HG02885 (cell line): ENCODE measurements around the gene TNNI2.

Experiments used
- ATAC-seq: cut with Tn5 transposase; IDR thresholded peaks from one replicate; pipeline ENCODE4 v1.9.1; 2021; ENCODE audit warnings: mild to moderate bottlenecking; ENCODE audit not compliant: unreplicated experiment, poor library complexity

The TNNI2 gene

DNA sequence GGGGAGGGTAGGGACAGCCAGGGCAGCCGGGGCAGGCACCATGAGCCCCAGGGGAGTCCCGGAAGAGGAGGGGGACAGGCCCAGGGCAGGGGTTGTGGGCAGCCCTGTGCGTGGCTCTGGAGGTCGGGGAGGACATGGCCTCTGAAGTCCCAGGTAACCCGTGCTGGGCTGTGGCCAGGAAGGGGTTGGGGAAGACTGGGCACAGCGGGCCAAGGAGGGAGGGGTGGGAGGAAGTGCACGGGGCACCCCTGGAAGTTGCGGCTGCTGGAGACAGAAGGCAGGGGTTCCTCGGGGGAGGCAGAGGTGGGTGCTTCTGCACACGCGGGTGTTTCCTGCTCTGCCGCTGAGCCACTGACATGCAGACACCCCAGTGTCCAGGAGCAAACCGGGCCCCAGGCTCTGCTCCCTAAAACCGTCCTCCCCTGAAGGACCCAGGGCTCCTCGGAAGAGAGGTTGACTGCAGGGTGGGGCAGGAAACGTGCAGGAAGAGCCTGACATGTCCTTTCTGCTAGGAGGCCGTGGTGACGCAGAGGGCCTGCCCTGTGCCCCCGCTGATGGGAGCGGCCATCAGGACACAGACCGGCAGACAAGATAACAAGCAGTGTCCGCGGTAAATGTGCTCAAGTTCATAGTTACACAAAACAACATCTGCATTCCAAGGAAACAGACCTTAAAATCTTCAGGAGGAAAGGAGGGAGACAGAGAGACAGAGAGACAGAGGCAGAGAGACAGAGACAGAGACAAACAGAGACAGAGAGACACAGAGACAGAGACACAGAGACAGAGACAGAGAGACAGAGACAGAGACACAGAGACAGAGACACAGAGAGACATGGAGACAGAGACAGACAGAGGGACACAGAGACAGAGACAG is 5.7 kb downstream of the TNNI2 start:
- ATAC-seq = no peak

- no peak for ATAC-seq
These were observed 6.3 kb downstream of the TNNI2 start for GRCh38 chr11:1845095-1845429.

DNA sequence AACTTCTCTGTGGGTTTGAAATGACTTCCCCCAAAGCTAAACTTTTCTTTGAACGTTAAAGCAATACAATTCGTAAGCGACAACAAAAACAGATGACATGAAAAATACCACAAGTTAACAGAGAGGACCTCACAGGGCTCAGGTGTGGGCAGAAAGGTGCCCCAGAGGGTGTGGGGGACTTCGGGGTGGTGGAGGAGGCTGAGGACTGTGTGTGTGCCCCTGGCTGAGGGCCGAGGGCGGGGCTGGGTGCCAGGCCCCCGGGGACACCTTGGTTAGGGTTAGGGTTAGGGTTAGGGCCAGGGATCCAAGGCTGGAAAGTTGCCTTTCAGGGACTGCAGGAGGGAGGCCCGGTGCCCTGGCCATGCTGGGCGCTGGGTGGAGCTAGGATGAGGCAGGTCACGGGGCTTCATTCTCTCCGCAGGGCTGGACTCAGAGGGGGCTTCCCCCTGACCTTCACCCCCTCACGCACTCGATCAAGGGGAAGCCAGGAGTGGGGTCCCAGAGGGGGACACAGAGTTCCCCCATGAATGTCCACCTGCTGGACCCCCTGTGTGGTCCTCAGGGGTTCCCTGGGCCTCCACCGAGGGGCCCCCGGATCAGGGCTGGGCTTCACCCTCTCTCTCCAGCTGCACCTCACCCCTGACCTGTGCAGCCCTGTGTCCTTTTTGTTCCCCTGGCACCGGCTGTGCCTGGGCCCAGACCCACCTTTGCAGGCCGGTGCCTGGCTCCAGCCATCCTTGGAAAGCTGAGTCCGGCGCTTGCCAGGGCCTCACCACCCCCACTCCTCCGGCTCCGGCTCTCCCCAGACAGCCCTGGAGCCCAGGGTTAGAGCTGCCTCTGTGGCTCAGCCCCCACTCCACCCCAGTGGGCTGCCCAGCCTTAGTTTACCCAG is 7.0 kb downstream of the TNNI2 start:
- no peak for ATAC-seq

DNA sequence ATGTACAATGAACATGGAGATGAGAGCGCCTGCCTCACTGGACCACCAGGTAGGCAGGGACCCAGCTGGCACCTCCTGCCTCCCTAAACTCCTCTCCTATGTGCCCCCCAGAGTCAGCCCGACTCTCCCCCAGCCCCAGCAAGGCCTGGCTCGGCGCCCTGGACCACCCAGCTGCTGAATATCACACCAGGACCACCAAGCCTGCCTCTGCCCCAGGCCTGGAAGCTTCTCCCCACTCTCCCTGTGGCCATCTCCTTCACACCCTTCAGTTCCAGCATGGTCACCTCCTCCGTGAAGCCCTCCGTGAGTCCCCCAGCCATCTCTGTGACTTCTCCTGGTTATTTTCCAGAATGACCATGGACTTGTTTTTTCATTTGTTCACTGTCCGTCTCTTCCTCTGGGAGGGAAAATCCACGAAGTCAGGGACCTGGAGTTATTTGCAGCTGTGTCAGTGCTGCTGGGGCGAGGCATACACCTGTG is 7.7 kb downstream of the TNNI2 start:
- no peak for ATAC-seq

- ATAC-seq = no peak
These were observed 8.4 kb downstream of the TNNI2 start for GRCh38 chr11:1847006-1847735.

DNA sequence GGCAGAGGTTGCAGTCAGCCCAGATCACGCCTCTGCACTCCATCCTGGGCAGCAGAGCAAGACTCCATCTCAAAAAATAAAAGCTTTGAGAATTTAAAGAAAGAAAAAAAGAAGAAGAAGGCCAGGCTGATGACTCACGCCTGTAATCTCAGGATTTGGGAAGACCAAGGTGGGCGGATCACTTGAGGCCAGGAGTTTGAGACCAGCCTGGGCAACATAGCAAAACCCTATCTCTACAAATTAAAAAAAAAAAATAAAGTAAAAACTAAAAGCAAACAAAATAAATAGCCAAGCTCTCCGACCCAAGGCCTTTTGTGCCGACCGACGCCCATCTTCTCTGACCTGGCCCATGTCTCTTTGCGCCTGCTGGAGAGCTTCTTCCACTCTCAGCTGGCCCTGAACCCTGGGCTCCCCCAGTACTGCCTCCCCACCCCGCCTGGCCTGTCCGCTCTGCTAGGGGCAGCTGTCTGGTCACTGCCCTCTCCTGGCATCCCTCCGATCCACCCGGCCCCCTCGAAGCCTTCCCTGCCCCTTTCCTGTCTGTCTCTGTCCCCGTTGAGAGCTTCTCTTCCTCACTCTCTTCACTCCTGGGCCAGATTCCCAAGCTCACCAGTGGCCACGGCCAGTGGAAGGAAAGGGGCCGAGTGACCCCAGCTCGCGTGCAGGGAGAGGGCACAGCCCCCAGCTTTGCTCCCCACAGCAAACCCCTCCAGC is 9.3 kb downstream of the TNNI2 start:
- no peak for ATAC-seq

DNA sequence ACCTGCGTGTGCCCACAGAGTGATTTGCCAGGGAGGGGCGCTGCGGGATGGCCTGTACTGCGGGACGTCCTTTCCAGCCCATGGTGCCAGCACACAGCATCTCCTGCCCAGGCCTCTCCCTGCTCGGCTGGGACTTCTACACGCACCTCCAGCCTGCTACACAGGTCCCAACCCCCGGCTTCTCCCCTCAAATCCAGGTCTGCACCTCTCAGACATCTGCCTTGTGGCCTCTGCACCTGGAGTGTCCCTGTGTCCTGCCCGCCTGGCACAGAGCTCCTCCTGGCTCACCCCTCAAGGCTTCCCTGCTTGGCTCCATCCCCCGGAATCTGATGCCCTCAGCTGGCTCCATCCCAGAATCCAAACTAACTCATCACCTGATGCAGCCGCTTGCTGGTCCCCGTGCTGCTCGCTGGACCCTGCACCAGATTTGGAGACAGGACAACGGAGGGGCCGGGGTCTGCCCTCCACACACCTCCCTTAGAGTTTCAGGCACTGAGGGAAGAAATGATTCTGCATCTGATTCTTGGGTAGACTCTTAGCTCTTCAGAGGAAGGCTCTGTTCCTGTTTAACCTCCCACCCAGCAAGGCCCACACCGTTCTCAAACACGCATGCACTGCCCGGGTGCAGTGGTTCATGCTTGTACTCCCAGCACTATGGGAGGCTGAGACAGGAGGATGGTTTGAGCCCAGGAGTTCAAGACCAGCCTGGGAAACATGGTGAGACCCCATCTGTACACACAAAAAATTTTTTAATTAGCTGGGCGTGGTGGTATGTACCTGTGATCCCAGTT is 10.1 kb downstream of the TNNI2 start:
- no peak for ATAC-seq

- ATAC-seq = no peak
These were observed 12.8 kb downstream of the TNNI2 start for GRCh38 chr11:1851468-1852180.

- no peak for ATAC-seq
These were observed 13.6 kb downstream of the TNNI2 start for GRCh38 chr11:1852271-1852876.

GRCh38 chr11:1852877-1853276 is 14.1 kb downstream of the TNNI2 start, which contains the start of gene LSP1:
TSS of gene LSP1 (plus strand) at chr11:1853084. CDS start at chr11:1853145, 61 bp downstream.
- peak; percentile 59 for ATAC-seq

GRCh38 chr11:1853376-1854131 is 14.8 kb downstream of the TNNI2 start:
- ATAC-seq = no peak

GRCh38 chr11:1854132-1854948 is 15.6 kb downstream of the TNNI2 start:
- ATAC-seq = peak; percentile 19

DNA sequence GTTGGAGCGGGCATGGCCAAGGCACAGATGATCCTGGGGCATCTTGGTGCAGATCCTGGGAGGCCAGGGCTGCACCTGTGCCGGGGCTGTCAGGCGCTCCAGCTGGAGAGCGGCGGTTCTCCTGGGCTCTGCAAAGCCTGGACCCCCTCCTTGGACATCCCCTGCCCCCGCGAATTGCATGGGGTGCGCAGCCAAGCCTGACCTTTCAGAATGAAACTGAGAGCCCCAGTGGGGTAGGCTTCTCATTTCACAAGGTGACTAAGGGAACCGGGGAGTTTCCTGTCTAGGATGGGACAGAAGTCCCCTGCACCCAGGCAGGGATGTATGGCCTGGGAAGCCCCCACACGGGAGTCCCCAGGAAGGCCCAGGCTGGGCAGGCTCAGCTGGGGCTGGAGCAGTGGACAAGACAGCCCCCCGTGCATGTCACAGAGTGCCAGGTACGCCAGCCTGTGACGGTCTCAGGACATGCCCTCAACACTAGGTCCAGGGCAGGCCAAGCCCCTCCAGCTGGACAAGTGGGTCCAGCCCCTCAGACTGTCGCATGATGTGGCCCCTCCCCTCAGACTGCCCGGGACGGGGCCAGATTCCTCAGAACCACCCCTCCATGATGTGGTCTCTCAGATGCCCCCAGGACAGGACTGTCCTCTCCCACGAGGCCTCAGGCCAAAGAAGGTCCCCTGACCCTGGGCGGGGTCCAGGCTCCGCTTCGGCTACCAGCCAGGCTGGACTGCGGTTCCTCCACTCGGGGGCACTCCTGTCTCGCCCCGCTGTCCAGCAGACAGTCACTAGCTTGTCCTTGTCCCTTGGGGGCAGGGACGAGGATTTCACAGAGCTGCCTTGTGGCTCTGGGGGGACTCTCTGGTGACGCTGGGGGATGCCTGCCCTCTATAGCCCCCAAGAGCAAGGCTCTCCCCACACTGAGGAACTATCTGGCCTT is 16.4 kb downstream of the TNNI2 start:
- ATAC-seq = peak; percentile 33

- no peak for ATAC-seq
These were observed 17.1 kb downstream of the TNNI2 start for GRCh38 chr11:1855886-1856265.

- no peak for ATAC-seq
These were observed 17.7 kb downstream of the TNNI2 start for GRCh38 chr11:1856306-1857005.
